NT2/D1 (cell line): ENCODE measurements around the gene PSMF1.

Experiments used
- DNase-seq: peaks from one replicate; pipeline ENCODE4 v3.0.0-alpha.2; 2011; ENCODE audit warnings: low read depth, low spot score
- H3K27me3 ChIP-seq: 2 replicates; pipeline ENCODE4 v1.6.0; 2011; ENCODE audit warnings: mild to moderate bottlenecking; ENCODE audit not compliant: insufficient read length, insufficient read depth
- H3K36me3 ChIP-seq: 2 replicates; pipeline ENCODE4 v1.6.1; 2011; ENCODE audit warnings: mild to moderate bottlenecking, low read length, mixed read lengths; ENCODE audit not compliant: insufficient read depth, insufficient read length
- H3K4me1 ChIP-seq: 2 replicates; pipeline ENCODE4 v1.5.1; 2011; ENCODE audit not compliant: insufficient read depth, insufficient read length
- H3K4me3 ChIP-seq: 2 replicates; pipeline ENCODE4 v1.5.1; 2011; ENCODE audit warnings: low read depth; ENCODE audit not compliant: insufficient read length
- H3K9ac ChIP-seq: 2 replicates; pipeline ENCODE4 v1.6.0; 2011; ENCODE audit warnings: low read depth; ENCODE audit not compliant: insufficient read length
- H3K9me3 ChIP-seq: 2 replicates; pipeline ENCODE4 v1.5.1; 2011; ENCODE audit warnings: mild to moderate bottlenecking, low read length; ENCODE audit not compliant: insufficient read depth
- SUZ12 ChIP-seq: IDR thresholded peaks from 2 replicates; pipeline ENCODE4 v1.6.1; 2011; ENCODE audit not compliant: insufficient read length, insufficient read depth; ENCODE audit errors: extremely low read depth
- YY1 ChIP-seq: IDR thresholded peaks from 2 replicates; pipeline ENCODE4 v1.6.1; 2011; ENCODE audit not compliant: insufficient read length, insufficient read depth
- ZNF274 ChIP-seq: IDR thresholded peaks from 2 replicates; pipeline ENCODE4 v1.6.1; 2011; ENCODE audit warnings: mild to moderate bottlenecking, low read depth, low read length

The PSMF1 gene

DNA sequence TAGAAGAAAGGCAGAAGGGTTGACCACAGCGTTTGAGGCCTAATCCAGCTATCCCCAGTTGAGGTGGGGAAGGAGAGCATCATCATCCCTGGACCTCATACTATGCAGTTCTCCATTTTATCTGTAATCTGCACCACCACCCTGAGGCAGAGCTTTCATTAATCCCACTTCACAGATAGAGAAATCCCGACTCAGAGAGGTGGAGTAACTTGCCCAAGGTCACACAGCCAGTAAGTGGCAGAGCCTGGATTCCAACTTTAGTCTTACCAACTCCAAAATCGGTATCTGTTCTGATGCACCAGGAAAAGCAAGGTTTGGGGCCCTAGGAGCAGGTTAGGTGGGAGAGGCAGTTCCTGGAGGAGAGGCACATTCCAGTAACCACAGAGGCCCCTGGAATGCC, 59.7 kb downstream of the PSMF1 start:
- Histone ChIP-seq H3K36me3 (no peaks in the 10 kb centered on the region), H3K4me1 (peaks cover 9% of the 10 kb centered on the region), H3K4me3 (no peak overlapping the region), H3K9me3 (no peaks in the 10 kb centered on the region), H3K27me3 (peaks cover 4% of the 10 kb centered on the region), H3K9ac (no peak overlapping the region)
- DNase-seq: no peak
- TF ChIP-seq ZNF274: no peak
- no peak for TF ChIP-seq YY1
- no peak for TF ChIP-seq SUZ12

- Histone ChIP-seq H3K36me3 (no peaks in the 10 kb centered on the region), H3K27me3 (peaks cover 9% of the 10 kb centered on the region), H3K4me3 (no peak overlapping the region), H3K4me1 (peaks cover 10% of the 10 kb centered on the region), H3K9ac (no peak overlapping the region), H3K9me3 (no peaks in the 10 kb centered on the region)
- TF ChIP-seq YY1 (no peak), ZNF274 (no peak), SUZ12 (no peak)
- DNase-seq: no peak
Measured at GRCh38 chr20:1178623-1179022, 60.2 kb downstream of the PSMF1 start.

DNA sequence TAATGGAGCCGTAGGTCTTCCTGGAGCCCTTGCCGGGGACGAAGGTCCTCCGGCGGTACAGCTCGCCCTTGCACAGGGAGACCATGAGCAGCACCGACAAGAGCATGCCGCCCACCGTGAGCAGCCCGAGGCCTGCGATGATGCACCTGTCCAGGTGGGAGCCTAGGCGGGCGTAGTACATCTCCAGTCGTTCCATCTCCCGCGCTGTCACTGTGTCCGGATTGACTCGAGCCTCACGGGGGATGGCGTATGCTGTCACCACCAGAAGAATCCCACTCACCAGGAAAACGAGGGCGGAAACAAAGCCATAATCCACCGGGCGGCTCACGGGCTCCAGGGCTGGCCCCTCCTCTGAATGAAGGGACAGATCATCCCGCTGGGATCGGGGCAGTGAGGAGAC, 62.5 kb downstream of the PSMF1 start:
- no peaks in the 10 kb centered on the region for H3K36me3 ChIP-seq
- peaks cover 11% of the 10 kb centered on the region for H3K4me1 ChIP-seq
- no peak overlapping the region for H3K9ac ChIP-seq
- H3K27me3 ChIP-seq: peaks cover 23% of the 10 kb centered on the region
- no peak for DNase-seq
- no peak overlapping the region for H3K4me3 ChIP-seq
- no peak for TF ChIP-seq ZNF274
- no peak for TF ChIP-seq YY1
- TF ChIP-seq SUZ12: no peak
- H3K9me3 ChIP-seq: no peaks in the 10 kb centered on the region

DNA sequence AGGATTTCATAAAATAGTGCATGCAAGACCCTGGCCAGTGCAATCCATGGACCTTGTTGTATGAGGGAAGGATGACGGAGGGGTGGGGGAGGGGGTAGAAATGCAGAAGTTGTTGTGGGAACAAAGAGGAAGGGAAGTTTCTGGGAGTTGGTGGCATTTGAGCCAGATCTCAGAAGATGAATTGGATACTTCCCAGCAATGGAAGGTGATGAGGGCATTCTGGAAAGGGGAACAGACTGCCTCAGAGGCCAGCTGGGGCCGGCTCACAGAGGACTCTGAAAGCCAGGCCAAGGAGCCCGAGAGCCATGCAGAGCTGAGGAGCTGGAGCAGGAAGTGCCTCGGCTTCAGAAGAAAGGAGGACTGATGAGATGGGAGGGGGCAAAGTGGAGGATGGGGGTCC, 63.7 kb downstream of the PSMF1 start:
- Histone ChIP-seq H3K9ac (no peak overlapping the region), H3K36me3 (no peaks in the 10 kb centered on the region), H3K4me1 (peaks cover 15% of the 10 kb centered on the region), H3K27me3 (peaks cover 23% of the 10 kb centered on the region), H3K4me3 (no peak overlapping the region), H3K9me3 (no peaks in the 10 kb centered on the region)
- TF ChIP-seq YY1 (no peak), ZNF274 (no peak), SUZ12 (no peak)
- DNase-seq: no peak

GRCh38 chr20:1183153-1183552, 64.8 kb downstream of the PSMF1 start:
- TF ChIP-seq SUZ12: no peak
- no peak for TF ChIP-seq ZNF274
- no peak for TF ChIP-seq YY1
- Histone ChIP-seq H3K27me3 (peaks cover 23% of the 10 kb centered on the region), H3K9me3 (no peaks in the 10 kb centered on the region), H3K36me3 (no peaks in the 10 kb centered on the region), H3K4me3 (no peak overlapping the region), H3K4me1 (peaks cover 12% of the 10 kb centered on the region), H3K9ac (no peak overlapping the region)
- no peak for DNase-seq

GRCh38 chr20:1184260-1184637, 65.8 kb downstream of the PSMF1 start:
- Histone ChIP-seq H3K9me3 (no peaks in the 10 kb centered on the region), H3K4me3 (peak overlapping the region; percentile 53), H3K27me3 (peaks cover 23% of the 10 kb centered on the region), H3K9ac (peak overlapping the region; percentile 67), H3K36me3 (no peaks in the 10 kb centered on the region), H3K4me1 (peaks cover 12% of the 10 kb centered on the region)
- no peak for DNase-seq
- no peak for TF ChIP-seq ZNF274
- no peak for TF ChIP-seq YY1
- TF ChIP-seq SUZ12: no peak

- Histone ChIP-seq H3K9me3 (no peaks in the 10 kb centered on the region), H3K9ac (peak within 1 kb of the TSS; percentile 67), H3K4me1 (peaks cover 12% of the 10 kb centered on the region), H3K36me3 (no peaks in the 10 kb centered on the region), H3K4me3 (peak within 1 kb of the TSS; percentile 53), H3K27me3 (peaks cover 23% of the 10 kb centered on the region)
- DNase-seq: no peak
- TF ChIP-seq YY1 (no peak), ZNF274 (no peak), SUZ12 (no peak)
Measured at GRCh38 chr20:1184638-1185315, 66.4 kb downstream of the PSMF1 start, which contains the start of gene TMEM74B. TMEM74B (minus strand) TSS chr20:1184981; CDS start chr20:1183801, 1,180 bp downstream.
